Esophagus squamous epithelium (tissue), 5 donors: ENCODE results near the gene ROR1. TPM values are rescaled to one million over a fixed set of nuclear protein-coding genes. Genes with fewer than 3 reads are reported as not detected.

Source experiments
- DNase-seq: peaks from one replicate; lab custom pipeline; 2025; lab: John Stamatoyannopoulos, UW
- H3K27ac ChIP-seq, 4 donors: fragments of 200-600 bp; sonication (generic); one replicate each; pipeline ENCODE4 v1.5.1; 2016 to 2019; ENCODE audit warnings: mild to moderate bottlenecking in 1 of 4
- H3K27me3 ChIP-seq, 4 donors: fragments of 200-600 bp; sonication (generic); 1 replicate in 3 of 4; 2 replicates in 1 of 4; pipeline versions ENCODE4 v1.5.1 to v1.6.0; 2017 to 2021; ENCODE audit warnings: antibody characterized with exemption in 1 of 4
- H3K36me3 ChIP-seq, 3 donors: fragments of 200-600 bp; sonication (generic); one replicate each; pipeline ENCODE4 v1.5.1; 2016 to 2019
- H3K4me1 ChIP-seq, 3 donors: fragments of 200-600 bp; sonication (generic); one replicate each; pipeline ENCODE4 v1.5.1; 2017 to 2019
- H3K4me3 ChIP-seq, 4 donors: fragments of 200-600 bp; sonication (generic); 1 replicate in 3 of 4; 2 replicates in 1 of 4; pipeline ENCODE4 v1.5.1; 2016 to 2019; ENCODE audit warnings: mild to moderate bottlenecking in 2 of 4, moderate library complexity in 1 of 4
- H3K9me3 ChIP-seq, 3 donors: fragments of 200-600 bp; sonication (generic); one replicate each; pipeline ENCODE4 v1.5.1; 2016 to 2019
- CTCF ChIP-seq, 6 experiments: fragments of 450-650 bp in 4 of 6; fragments of 200-600 bp in 2 of 6; sonication (generic) in 2 of 6; IDR thresholded peaks; one replicate each; pipeline ENCODE4 v1.5.1; 2016 to 2019; ENCODE audit warnings: antibody characterized with exemption in 6 of 6, mild to moderate bottlenecking in 4 of 6, moderate library complexity in 4 of 6
- POLR2A ChIP-seq, 4 donors: fragments of 450-650 bp; IDR thresholded peaks; one replicate each; pipeline ENCODE4 v1.6.1; 2017; ENCODE audit warnings: antibody characterized with exemption in 4 of 4, mild to moderate bottlenecking in 4 of 4, moderate library complexity in 3 of 4
- WGBS, 2 donors: methylation state at CpG; one replicate each; pipeline ENCODE4 v1.1.5; 2018; 5-methylcytosine and 5-hydroxymethylcytosine counted together
- intact Hi-C: fragments of 100-400 bp; cut with DNase I; formaldehyde crosslinking; loops from one replicate; pipeline ENCODE4 v1.15.0; 2022
- total RNA-seq, 4 donors: library from RNA; depleted of rRNA; stranded (reverse); fragments of >200 nt; gene quantifications; one replicate each; pipeline ENCODE4 v1.1.0, GENCODE V29; 2016
- donor health status: DM: yes; HTN: yes; CAD: no.

Gene ROR1
- total RNA-seq, 4 donors from 2014 or later: 6.6 to 15.3 (median 9.4) TPM

GRCh38 chr1:64062941-64063581, 289.2 kb downstream of the ROR1 start:
- Histone ChIP-seq H3K27me3 (no peaks in the 10 kb centered on the region), H3K27ac (no peak overlapping the region), H3K36me3 (no peaks in the 10 kb centered on the region), H3K4me1 (peaks cover 0 to 4% (median 0%) of the 10 kb centered on the region in 3 donors), H3K9me3 (peaks cover 0 to 6% (median 6%) of the 10 kb centered on the region in 3 donors), H3K4me3 (no peak overlapping the region)
- no peak for TF ChIP-seq POLR2A (IDR thresholded peaks at IDR 0.05)
- TF ChIP-seq CTCF (IDR thresholded peaks at IDR 0.05): no peak
- no peak for DNase-seq
- intact Hi-C loops: no loop called here
- WGBS, 2 donors: 26 to 31% methylated on average over 2 of the region's 2 CpGs

- Histone ChIP-seq H3K27ac (no peak overlapping the region), H3K36me3 (no peaks in the 10 kb centered on the region), H3K4me1 (peaks cover 0 to 4% (median 0%) of the 10 kb centered on the region in 3 donors), H3K4me3 (no peak overlapping the region), H3K9me3 (no peaks in the 10 kb centered on the region), H3K27me3 (no peaks in the 10 kb centered on the region)
- TF ChIP-seq CTCF (IDR thresholded peaks at IDR 0.05) (no peak), POLR2A (IDR thresholded peaks at IDR 0.05) (no peak)
- intact Hi-C loops: no loop called here
- 83 to 84% methylated on average over 2 of the region's 2 CpGs for WGBS, 2 donors
- DNase-seq: no peak
These were observed 291.8 kb downstream of the ROR1 start for GRCh38 chr1:64065571-64065970.

GRCh38 chr1:64072089-64072793, 298.4 kb downstream of the ROR1 start:
- no peak for DNase-seq
- TF ChIP-seq CTCF (IDR thresholded peaks at IDR 0.05) (no peak), POLR2A (IDR thresholded peaks at IDR 0.05) (no peak)
- no peak overlapping the region for H3K27ac ChIP-seq
- no peaks in the 10 kb centered on the region for H3K9me3 ChIP-seq
- 38 to 47% methylated on average over 5 of the region's 5 CpGs for WGBS, 2 donors
- intact Hi-C loops: no loop called here
- no peaks in the 10 kb centered on the region for H3K36me3 ChIP-seq
- H3K27me3 ChIP-seq: no peaks in the 10 kb centered on the region
- H3K4me1 ChIP-seq: peaks cover 0 to 44% (median 12%) of the 10 kb centered on the region in 3 donors
- no peak overlapping the region for H3K4me3 ChIP-seq

- Histone ChIP-seq H3K4me3 (no peak overlapping the region), H3K27me3 (no peaks in the 10 kb centered on the region), H3K4me1 (peaks cover 0 to 48% (median 12%) of the 10 kb centered on the region in 3 donors), H3K27ac (no peak overlapping the region), H3K9me3 (no peaks in the 10 kb centered on the region), H3K36me3 (no peaks in the 10 kb centered on the region)
- no peak for DNase-seq
- intact Hi-C loops: no loop called here
- 12 to 17% methylated on average over 2 of the region's 2 CpGs for WGBS, 2 donors
- TF ChIP-seq CTCF (IDR thresholded peaks at IDR 0.05) (no peak), POLR2A (IDR thresholded peaks at IDR 0.05) (no peak)
These were observed 299.9 kb downstream of the ROR1 start for GRCh38 chr1:64073705-64074104.

- TF ChIP-seq CTCF (IDR thresholded peaks at IDR 0.05): no peak
- no peak for TF ChIP-seq POLR2A (IDR thresholded peaks at IDR 0.05)
- 35 to 51% methylated on average over 4 of the region's 4 CpGs for WGBS, 2 donors
These were observed 300.9 kb downstream of the ROR1 start for GRCh38 chr1:64074767-64075166.

More at GRCh38 chr1:64074767-64075166, 300.9 kb downstream of the ROR1 start:
- Histone ChIP-seq H3K27ac (no peak overlapping the region), H3K27me3 (no peaks in the 10 kb centered on the region), H3K9me3 (no peaks in the 10 kb centered on the region), H3K4me3 (no peak overlapping the region), H3K36me3 (no peaks in the 10 kb centered on the region), H3K4me1 (peaks cover 0 to 48% (median 12%) of the 10 kb centered on the region in 3 donors)
- intact Hi-C loops: no loop called here
- no peak for DNase-seq
